Activated CD4-positive, alpha-beta T cell treated with anti-CD3 and anti-CD28 coated beads, Interleukin-2, amount 10 ng/mL, durations not matched to agents 7 days and 5 days (primary cell): Measurements from ENCODE around the gene AJAP1. TPM values are rescaled to one million over a fixed set of nuclear protein-coding genes. Genes with fewer than 3 reads are reported as not detected.
A peak's percentile ranks its signal among the peaks of the same experiment; 100 is the strongest.

Experiments used
- CTCF ChIA-PET: fragments of 350-600 bp; sonication (Branson Sonifier 250); formaldehyde crosslinking; loops from one replicate; lab custom pipeline; 2021; ENCODE audit warnings: antibody characterized with exemption; lab: Charles Lee
- POLR2A ChIA-PET: fragments of 350-600 bp; sonication (Branson Sonifier 250); formaldehyde crosslinking; loops from one replicate; lab custom pipeline; 2021; ENCODE audit warnings: antibody characterized with exemption; lab: Charles Lee
- DNase-seq: peaks from one replicate; pipeline ENCODE4 v3.0.0-alpha.2; 2020
- H3K27ac Mint-ChIP-seq: one replicate; pipeline ENCODE4 v1.8.0; 2021; ENCODE audit warnings: mild to moderate bottlenecking, moderate library complexity, mixed read lengths
- H3K27me3 Mint-ChIP-seq: one replicate; pipeline ENCODE4 v1.8.0; 2021; ENCODE audit warnings: mixed read lengths
- H3K36me3 Mint-ChIP-seq: one replicate; pipeline ENCODE4 v1.8.0; 2021; ENCODE audit warnings: low read depth, mixed read lengths
- H3K4me1 Mint-ChIP-seq: one replicate; pipeline ENCODE4 v1.8.0; 2021; ENCODE audit warnings: mixed read lengths
- H3K4me3 Mint-ChIP-seq: one replicate; pipeline ENCODE4 v1.8.0; 2021; ENCODE audit warnings: mild to moderate bottlenecking, moderate library complexity, mixed read lengths
- H3K9me3 Mint-ChIP-seq: one replicate; pipeline ENCODE4 v1.8.0; 2021; ENCODE audit warnings: mixed read lengths
- total RNA-seq, 2 experiments: library from RNA; stranded (reverse); gene quantifications; one replicate each; pipeline ENCODE4 v1.2.3, GENCODE V29; 2021

The AJAP1 gene
- total RNA-seq, 2 experiments from 2014 or later: not detected

GRCh38 chr1:4636186-4636585 lies 18.2 kb upstream of the AJAP1 start:
- no peak overlapping the region for H3K27ac Mint-ChIP-seq
- CTCF ChIA-PET: no interaction called here
- H3K4me1 Mint-ChIP-seq: no peaks in the 10 kb centered on the region
- H3K27me3 Mint-ChIP-seq: peaks cover 5% of the 10 kb centered on the region
- H3K36me3 Mint-ChIP-seq: no peaks in the 10 kb centered on the region
- POLR2A ChIA-PET: no interaction called here
- no peak for DNase-seq
- no peaks in the 10 kb centered on the region for H3K9me3 Mint-ChIP-seq
- H3K4me3 Mint-ChIP-seq: no peak overlapping the region

GRCh38 chr1:4636644-4637380 lies 17.6 kb upstream of the AJAP1 start:
- no peaks in the 10 kb centered on the region for H3K9me3 Mint-ChIP-seq
- CTCF ChIA-PET: no interaction called here
- POLR2A ChIA-PET: no interaction called here
- H3K4me1 Mint-ChIP-seq: no peaks in the 10 kb centered on the region
- H3K27ac Mint-ChIP-seq: no peak overlapping the region
- H3K36me3 Mint-ChIP-seq: no peaks in the 10 kb centered on the region
- no peak overlapping the region for H3K4me3 Mint-ChIP-seq
- DNase-seq: no peak
- peaks cover 7% of the 10 kb centered on the region for H3K27me3 Mint-ChIP-seq

- no peaks in the 10 kb centered on the region for H3K4me1 Mint-ChIP-seq
- CTCF ChIA-PET: no interaction called here
- no peak for DNase-seq
- no peaks in the 10 kb centered on the region for H3K36me3 Mint-ChIP-seq
- H3K27me3 Mint-ChIP-seq: peaks cover 7% of the 10 kb centered on the region
- no peak overlapping the region for H3K4me3 Mint-ChIP-seq
- H3K9me3 Mint-ChIP-seq: no peaks in the 10 kb centered on the region
- no peak overlapping the region for H3K27ac Mint-ChIP-seq
- POLR2A ChIA-PET: no interaction called here
Measured at GRCh38 chr1:4637616-4638344, 16.6 kb upstream of the AJAP1 start.

GRCh38 chr1:4638345-4638729 lies 16.1 kb upstream of the AJAP1 start:
- no peaks in the 10 kb centered on the region for H3K36me3 Mint-ChIP-seq
- CTCF ChIA-PET: no interaction called here

GRCh38 chr1:4640931-4641330 lies 13.5 kb upstream of the AJAP1 start:
- no peaks in the 10 kb centered on the region for H3K4me1 Mint-ChIP-seq
- POLR2A ChIA-PET: no interaction called here
- peaks cover 9% of the 10 kb centered on the region for H3K27me3 Mint-ChIP-seq
- no peak overlapping the region for H3K27ac Mint-ChIP-seq
- H3K9me3 Mint-ChIP-seq: no peaks in the 10 kb centered on the region
- DNase-seq: no peak
- no peak overlapping the region for H3K4me3 Mint-ChIP-seq
- H3K36me3 Mint-ChIP-seq: no peaks in the 10 kb centered on the region
- CTCF ChIA-PET: no interaction called here

More at GRCh38 chr1:4638345-4638729, 16.1 kb upstream of the AJAP1 start:
- Mint-ChIP-seq H3K9me3 (no peaks in the 10 kb centered on the region), H3K4me3 (no peak overlapping the region), H3K27ac (no peak overlapping the region), H3K27me3 (peaks cover 8% of the 10 kb centered on the region), H3K4me1 (no peaks in the 10 kb centered on the region)
- no peak for DNase-seq
- POLR2A ChIA-PET: no interaction called here

GRCh38 chr1:4647391-4647790 lies 7.0 kb upstream of the AJAP1 start:
- no peak overlapping the region for H3K4me3 Mint-ChIP-seq
- no peaks in the 10 kb centered on the region for H3K4me1 Mint-ChIP-seq
- CTCF ChIA-PET: no interaction called here
- H3K9me3 Mint-ChIP-seq: no peaks in the 10 kb centered on the region
- DNase-seq: no peak
- POLR2A ChIA-PET: no interaction called here
- no peak overlapping the region for H3K27ac Mint-ChIP-seq
- H3K36me3 Mint-ChIP-seq: no peaks in the 10 kb centered on the region
- peaks cover 5% of the 10 kb centered on the region for H3K27me3 Mint-ChIP-seq

GRCh38 chr1:4648657-4649056 lies 5.8 kb upstream of the AJAP1 start:
- CTCF ChIA-PET: no interaction called here
- Mint-ChIP-seq H3K9me3 (no peaks in the 10 kb centered on the region), H3K27me3 (peaks cover 7% of the 10 kb centered on the region), H3K4me3 (no peak overlapping the region), H3K36me3 (no peaks in the 10 kb centered on the region), H3K27ac (no peak overlapping the region), H3K4me1 (no peaks in the 10 kb centered on the region)
- POLR2A ChIA-PET: no interaction called here
- no peak for DNase-seq

GRCh38 chr1:4650481-4650880 lies 3.9 kb upstream of the AJAP1 start:
- POLR2A ChIA-PET: no interaction called here
- no peaks in the 10 kb centered on the region for H3K36me3 Mint-ChIP-seq
- no peak overlapping the region for H3K4me3 Mint-ChIP-seq

GRCh38 chr1:4650981-4651380 lies 3.4 kb upstream of the AJAP1 start:
- no peak overlapping the region for H3K27ac Mint-ChIP-seq
- H3K27me3 Mint-ChIP-seq: peaks cover 8% of the 10 kb centered on the region
- no peak overlapping the region for H3K4me3 Mint-ChIP-seq
- POLR2A ChIA-PET: no interaction called here
- no peak for DNase-seq
- no peaks in the 10 kb centered on the region for H3K9me3 Mint-ChIP-seq
- H3K36me3 Mint-ChIP-seq: no peaks in the 10 kb centered on the region
- no peaks in the 10 kb centered on the region for H3K4me1 Mint-ChIP-seq
- CTCF ChIA-PET: no interaction called here

More at GRCh38 chr1:4650481-4650880, 3.9 kb upstream of the AJAP1 start:
- Mint-ChIP-seq H3K27ac (no peak overlapping the region), H3K4me1 (no peaks in the 10 kb centered on the region), H3K9me3 (no peaks in the 10 kb centered on the region), H3K27me3 (peaks cover 8% of the 10 kb centered on the region)
- DNase-seq: no peak
- CTCF ChIA-PET: no interaction called here

GRCh38 chr1:4652631-4653327 lies 1.6 kb upstream of the AJAP1 start:
- H3K9me3 Mint-ChIP-seq: no peaks in the 10 kb centered on the region
- ChIA-PET CTCF (no interaction called here), POLR2A (no interaction called here)
- H3K36me3 Mint-ChIP-seq: no peaks in the 10 kb centered on the region
- DNase-seq: peak; percentile 38
- no peak overlapping the region for H3K4me3 Mint-ChIP-seq
- no peaks in the 10 kb centered on the region for H3K4me1 Mint-ChIP-seq
- no peak overlapping the region for H3K27ac Mint-ChIP-seq
- peaks cover 24% of the 10 kb centered on the region for H3K27me3 Mint-ChIP-seq

GRCh38 chr1:4653328-4653660 lies 1.1 kb upstream of the AJAP1 start:
- no peaks in the 10 kb centered on the region for H3K9me3 Mint-ChIP-seq
- no peaks in the 10 kb centered on the region for H3K36me3 Mint-ChIP-seq
- peaks cover 29% of the 10 kb centered on the region for H3K27me3 Mint-ChIP-seq
- H3K4me3 Mint-ChIP-seq: no peak overlapping the region
- ChIA-PET CTCF (no interaction called here), POLR2A (no interaction called here)
- DNase-seq: no peak
- H3K27ac Mint-ChIP-seq: no peak overlapping the region
- H3K4me1 Mint-ChIP-seq: no peaks in the 10 kb centered on the region

- DNase-seq: no peak
- Mint-ChIP-seq H3K27ac (no peak overlapping the region), H3K27me3 (peaks cover 42% of the 10 kb centered on the region), H3K36me3 (no peaks in the 10 kb centered on the region), H3K4me1 (no peaks in the 10 kb centered on the region), H3K4me3 (no peak overlapping the region), H3K9me3 (no peaks in the 10 kb centered on the region)
- POLR2A ChIA-PET: no interaction called here
- CTCF ChIA-PET: no interaction called here
Measured at GRCh38 chr1:4654764-4655673, 610 bp downstream of the AJAP1 start.
